Fibroblast of villous mesenchyme (primary cell): ENCODE results near the gene SGPL1. TPM values are rescaled to one million over a fixed set of nuclear protein-coding genes. Genes with fewer than 3 reads are reported as not detected.

Experiments used
- DNase-seq: peaks from one replicate; pipeline ENCODE4 v3.0.0-alpha.2; 2010; ENCODE audit warnings: low read depth
- H3K4me3 ChIP-seq: 2 replicates; pipeline ENCODE4 v1.5.1; 2011; ENCODE audit warnings: low read depth, mild to moderate bottlenecking, low read length
- CTCF ChIP-seq: IDR thresholded peaks from 2 replicates; pipeline ENCODE4 v1.5.1; 2012; ENCODE audit warnings: low read depth, mild to moderate bottlenecking, low read length; ENCODE audit not compliant: insufficient read depth
- total RNA-seq: library from RNA; depleted of rRNA; stranded (reverse); fragments of >200 nt; gene quantifications from 2 replicates; pipeline ENCODE4 v1.2.3, GENCODE V29; 2012

The SGPL1 gene
- total RNA-seq, 1 donor: 54.4 TPM

- H3K4me3 ChIP-seq: no peak overlapping the region
- no peak for TF ChIP-seq CTCF
Measured at GRCh38 chr10:70843776-70844489, 28.2 kb downstream of the SGPL1 start.

GRCh38 chr10:70845256-70845655, 29.5 kb downstream of the SGPL1 start:
- DNase-seq: no peak
- TF ChIP-seq CTCF: no peak
- H3K4me3 ChIP-seq: no peak overlapping the region

More at GRCh38 chr10:70843776-70844489, 28.2 kb downstream of the SGPL1 start:
- DNase-seq: no peak

- TF ChIP-seq CTCF: no peak
- no peak overlapping the region for H3K4me3 ChIP-seq
Measured at GRCh38 chr10:70845816-70846215, 30.1 kb downstream of the SGPL1 start.

GRCh38 chr10:70846795-70847194, 31.0 kb downstream of the SGPL1 start:
- TF ChIP-seq CTCF: no peak
- no peak overlapping the region for H3K4me3 ChIP-seq
- peak; percentile 48 for DNase-seq

More at GRCh38 chr10:70845816-70846215, 30.1 kb downstream of the SGPL1 start:
- peak; percentile 43 for DNase-seq

- TF ChIP-seq CTCF: no peak
- no peak for DNase-seq
- H3K4me3 ChIP-seq: no peak overlapping the region
Measured at GRCh38 chr10:70847659-70848360, 32.1 kb downstream of the SGPL1 start.

DNA sequence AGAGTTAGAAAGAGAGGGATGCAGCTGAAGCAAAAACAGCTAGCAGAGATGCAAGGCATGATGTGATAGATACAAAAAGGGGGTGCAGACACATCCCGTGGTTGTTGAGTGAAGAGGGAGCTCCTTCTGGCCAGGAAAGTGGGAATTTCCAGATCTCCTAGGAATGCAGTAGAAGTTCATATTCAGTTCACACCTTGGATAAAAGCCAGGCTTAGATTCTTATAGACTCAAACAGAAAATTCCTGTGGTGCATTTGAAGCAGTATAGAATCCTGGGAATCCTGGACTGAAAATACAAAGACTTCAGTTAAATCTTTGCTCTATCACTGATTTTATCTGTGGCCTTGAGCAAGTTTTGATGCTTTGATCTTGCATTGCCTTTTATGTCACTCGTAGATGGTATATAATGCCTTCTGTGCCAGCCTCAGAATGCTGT, 33.9 kb downstream of the SGPL1 start:
- peak; percentile 84 for DNase-seq
- no peak overlapping the region for H3K4me3 ChIP-seq
- no peak for TF ChIP-seq CTCF
